Stimulated activated naive CD8-positive, alpha-beta T cell treated with anti-CD3 and anti-CD28 coated beads, Interleukin-15, amount 100 ng/mL, for 72 hours (primary cell): ENCODE data around the gene CYTH4.

Experiments
- ATAC-seq: fragments of 150-1000 bp; cut with Tn5 transposase; 2 replicates; pipeline ENCODE4 v1.10.0; 2021; ENCODE audit warnings: mild to moderate bottlenecking, moderate library complexity
- DNase-seq, 2 donors: peaks; one replicate each; pipeline ENCODE4 v3.0.0; 2021 to 2022
- H3K27ac Mint-ChIP-seq, 2 donors: one replicate each; pipeline ENCODE4 v1.8.0; 2022; ENCODE audit warnings: mild to moderate bottlenecking in 2 of 2, mixed read lengths in 2 of 2, moderate library complexity in 2 of 2
- H3K27me3 Mint-ChIP-seq: one replicate; pipeline ENCODE4 v1.8.0; 2022; ENCODE audit warnings: mixed read lengths
- H3K4me1 Mint-ChIP-seq: one replicate; pipeline ENCODE4 v1.8.0; 2022; ENCODE audit warnings: mild to moderate bottlenecking, mixed read lengths
- H3K4me3 Mint-ChIP-seq, 2 donors: one replicate each; pipeline ENCODE4 v1.8.0; 2022; ENCODE audit warnings: mild to moderate bottlenecking in 2 of 2, mixed read lengths in 2 of 2, moderate library complexity in 1 of 2
- H3K9me3 Mint-ChIP-seq, 2 donors: one replicate each; pipeline ENCODE4 v1.8.0; 2022; ENCODE audit warnings: mixed read lengths in 2 of 2

Gene CYTH4

DNA sequence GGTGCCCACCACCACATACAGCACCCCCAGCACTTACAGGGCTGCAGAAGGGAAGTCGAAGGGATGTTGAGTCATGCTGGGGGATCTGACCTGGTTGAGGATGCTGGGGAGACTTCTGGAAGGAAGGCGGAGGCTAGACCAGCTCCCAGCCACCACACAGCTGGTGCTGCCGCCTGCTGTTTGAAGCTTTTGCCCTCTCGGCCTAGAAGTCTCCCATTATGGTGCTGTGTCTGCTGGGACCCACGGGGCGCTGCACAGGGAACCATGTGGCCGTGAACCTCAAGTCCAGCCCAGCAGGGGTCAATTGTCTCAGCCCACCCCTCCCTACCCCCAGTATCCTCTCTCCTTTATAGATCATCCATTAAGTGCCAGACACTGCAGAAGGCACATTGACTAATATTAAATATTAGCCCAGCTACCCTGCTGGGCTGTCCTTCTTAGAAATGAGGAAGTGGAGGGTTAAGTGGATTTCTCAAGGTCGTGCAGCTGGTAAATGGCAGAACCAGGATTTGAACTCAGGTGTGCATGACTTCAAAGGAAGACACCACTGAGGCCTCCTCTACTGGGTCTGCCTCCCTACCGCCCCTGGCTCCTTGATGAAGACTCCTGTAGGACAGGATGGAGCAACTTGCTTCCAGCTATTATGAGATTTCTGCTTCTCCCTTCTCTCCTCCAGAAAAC, 49.7 kb downstream of the CYTH4 start:
- no peak for ATAC-seq
- Mint-ChIP-seq H3K4me3 (no peak overlapping the region), H3K9me3 (no peaks in the 10 kb centered on the region), H3K27ac (no peak overlapping the region), H3K27me3 (peaks cover 97% of the 10 kb centered on the region), H3K4me1 (peaks cover 19% of the 10 kb centered on the region)
- no peak for DNase-seq

DNA sequence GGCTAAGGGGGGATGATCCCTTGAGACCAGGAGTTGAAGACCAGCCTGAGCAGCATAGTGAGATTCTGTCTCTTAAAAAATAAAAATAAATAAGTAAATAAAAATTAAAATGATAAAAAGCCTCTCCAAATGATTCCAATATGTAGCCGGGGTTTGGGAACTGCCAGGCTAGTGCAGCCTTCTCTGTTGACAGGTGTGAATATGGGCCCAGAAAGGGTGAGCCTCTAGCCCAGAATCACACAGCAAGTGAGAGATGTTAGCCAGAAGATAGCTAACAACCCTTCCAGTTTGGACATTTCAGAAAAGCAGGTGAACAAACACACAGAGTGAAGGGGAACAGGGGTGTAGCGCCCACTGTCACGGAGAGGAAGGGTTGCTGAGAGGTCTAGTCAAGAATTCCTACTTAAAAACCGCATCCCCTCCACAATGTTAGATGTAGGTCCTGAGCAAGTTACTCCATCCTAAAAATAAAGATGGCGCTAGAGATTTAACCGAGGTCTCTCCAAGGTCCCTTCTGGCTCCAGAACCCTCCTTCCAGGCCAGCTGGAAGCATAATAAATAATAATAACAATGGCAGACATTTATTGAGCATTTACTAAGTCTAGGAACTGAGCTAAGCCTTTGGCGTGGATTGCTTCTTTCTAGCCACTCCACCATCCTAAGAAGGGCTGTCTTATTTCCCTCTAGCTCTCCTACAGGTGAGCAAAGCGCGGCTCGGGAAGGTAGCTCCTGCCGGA, 51.6 kb downstream of the CYTH4 start:
- H3K9me3 Mint-ChIP-seq, result no peaks in the 10 kb centered on the region
- H3K4me1 Mint-ChIP-seq, result peaks cover 19% of the 10 kb centered on the region
- H3K27ac Mint-ChIP-seq, result no peak overlapping the region
- DNase-seq, result no peak
- ATAC-seq, result no peak
- peak overlapping the region; percentile 29 to 43 for H3K4me3 Mint-ChIP-seq
- H3K27me3 Mint-ChIP-seq, result peaks cover 81% of the 10 kb centered on the region

DNA sequence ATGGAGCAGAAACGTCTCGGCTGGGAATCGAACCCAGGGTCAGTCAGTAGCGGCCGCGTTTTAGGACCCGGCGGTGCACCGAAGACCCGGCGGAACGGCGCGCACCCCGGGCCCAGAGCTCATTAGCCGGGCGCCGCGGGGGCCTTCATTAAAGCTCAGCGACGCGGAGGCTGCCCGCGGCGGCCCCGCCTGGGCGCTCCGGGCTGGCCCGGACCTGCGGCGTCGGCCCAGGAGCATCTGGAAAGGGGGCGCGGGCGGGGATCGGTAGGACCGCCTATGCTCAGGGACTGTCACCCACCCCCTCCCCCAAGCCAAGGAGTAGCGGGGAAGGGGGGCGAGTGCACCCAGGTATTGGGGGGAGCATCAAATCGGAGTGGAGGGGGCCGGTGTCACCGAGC, 52.2 kb downstream of the CYTH4 start:
- Mint-ChIP-seq H3K27ac (no peak overlapping the region), H3K4me3 (peak overlapping the region; percentile 29 to 43), H3K4me1 (peaks cover 19% of the 10 kb centered on the region), H3K27me3 (peaks cover 75% of the 10 kb centered on the region), H3K9me3 (no peaks in the 10 kb centered on the region)
- DNase-seq (no peak), ATAC-seq (no peak)

- Mint-ChIP-seq H3K27ac (no peak overlapping the region), H3K4me1 (peaks cover 19% of the 10 kb centered on the region), H3K4me3 (peak overlapping the region; percentile 48 to 60), H3K9me3 (no peaks in the 10 kb centered on the region), H3K27me3 (peaks cover 69% of the 10 kb centered on the region)
- ATAC-seq (peak; percentile 31), DNase-seq (no peak)
Measured at GRCh38 chr22:37334859-37335805, 52.8 kb downstream of the CYTH4 start.

DNA sequence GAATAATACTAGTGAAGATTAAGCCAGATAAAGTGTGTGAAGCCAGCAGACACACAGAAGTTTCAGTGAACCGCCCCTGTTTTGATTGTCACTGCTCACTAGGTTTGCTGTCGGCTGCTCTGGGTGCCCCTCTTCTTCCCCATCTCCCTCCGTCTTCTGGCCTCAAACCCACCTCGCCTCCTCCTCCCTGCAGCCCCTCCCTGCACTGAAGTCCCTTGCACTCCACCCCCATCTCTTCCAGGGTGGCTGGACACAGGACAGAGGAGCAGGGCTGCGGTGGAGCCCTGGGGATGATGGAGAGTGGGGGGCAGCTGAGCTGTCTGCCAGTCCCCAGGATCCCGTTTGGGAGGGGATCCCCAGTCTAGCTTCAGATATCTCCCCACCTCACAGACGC, 53.5 kb downstream of the CYTH4 start:
- ATAC-seq, result no peak

DNA sequence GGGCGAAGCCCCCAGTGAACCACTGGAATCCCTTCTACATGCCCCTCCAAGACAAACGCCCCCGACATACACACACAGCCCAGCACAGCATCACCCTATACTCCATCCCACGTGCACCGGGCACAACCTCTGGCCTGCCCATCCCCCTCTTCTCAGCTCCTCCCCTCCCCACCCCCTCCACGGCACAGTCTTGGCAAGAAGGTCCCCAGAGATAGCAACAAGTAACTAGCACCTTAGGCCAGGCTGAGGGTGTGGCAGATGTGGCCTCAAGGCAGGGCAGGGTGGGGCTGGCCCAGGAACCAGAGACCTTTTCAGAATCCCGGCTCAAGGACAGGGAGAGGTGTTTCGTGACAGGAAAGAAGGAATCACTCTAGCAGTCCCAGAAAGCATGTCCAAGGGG, 54.3 kb downstream of the CYTH4 start:
- peaks cover 14% of the 10 kb centered on the region for H3K4me1 Mint-ChIP-seq
- no peak overlapping the region for H3K27ac Mint-ChIP-seq
- no peak overlapping the region for H3K4me3 Mint-ChIP-seq
- H3K9me3 Mint-ChIP-seq, result no peaks in the 10 kb centered on the region
- peaks cover 57% of the 10 kb centered on the region for H3K27me3 Mint-ChIP-seq
- no peak for DNase-seq
- ATAC-seq, result no peak

More for the DNA sequence above, 53.5 kb downstream of the CYTH4 start:
- DNase-seq, result no peak
- Mint-ChIP-seq H3K4me1 (peaks cover 14% of the 10 kb centered on the region), H3K27ac (no peak overlapping the region), H3K27me3 (peaks cover 63% of the 10 kb centered on the region), H3K9me3 (no peaks in the 10 kb centered on the region), H3K4me3 (no peak overlapping the region)

DNA sequence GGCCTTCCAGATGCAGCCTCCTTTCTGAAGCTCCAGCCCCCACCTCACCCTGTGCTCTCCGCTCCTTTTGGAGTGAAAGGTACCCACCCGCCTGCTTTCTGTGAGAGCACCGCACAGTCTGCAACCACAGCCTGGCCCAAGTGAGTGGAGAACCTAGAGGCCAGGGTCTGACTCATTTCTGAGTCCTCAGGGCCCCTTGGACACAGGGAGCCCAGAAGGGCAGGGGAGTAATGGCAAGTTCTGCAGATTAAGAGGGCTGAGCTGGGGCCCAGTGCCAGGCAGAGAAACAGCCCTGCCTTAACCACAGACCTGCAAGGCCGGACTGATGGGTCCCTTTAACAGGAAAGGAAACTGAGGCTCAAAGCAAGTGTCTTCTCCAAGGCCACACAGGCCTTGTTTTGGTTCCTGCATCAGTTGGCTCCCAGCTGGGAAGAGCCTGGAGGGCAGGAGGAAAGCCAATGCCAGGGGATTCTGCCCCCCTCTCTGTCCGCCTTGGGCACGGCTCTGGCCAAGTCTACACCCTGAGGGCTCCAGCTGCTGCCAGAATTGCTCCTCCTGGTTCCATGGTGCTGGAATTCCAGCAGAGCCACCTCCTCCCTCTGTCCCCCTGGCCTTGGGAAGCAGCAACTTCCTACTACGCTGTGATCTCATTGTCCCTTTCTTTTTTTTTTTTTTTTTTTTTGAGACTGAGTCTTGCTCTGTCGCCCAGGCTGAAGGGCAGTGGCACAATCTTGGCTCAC, 55.1 kb downstream of the CYTH4 start:
- H3K9me3 Mint-ChIP-seq, result no peaks in the 10 kb centered on the region
- H3K4me1 Mint-ChIP-seq, result peaks cover 20% of the 10 kb centered on the region
- H3K27me3 Mint-ChIP-seq, result peaks cover 49% of the 10 kb centered on the region
- DNase-seq (no peak), ATAC-seq (no peak)
- H3K4me3 Mint-ChIP-seq, result no peak overlapping the region
- no peak overlapping the region for H3K27ac Mint-ChIP-seq

DNA sequence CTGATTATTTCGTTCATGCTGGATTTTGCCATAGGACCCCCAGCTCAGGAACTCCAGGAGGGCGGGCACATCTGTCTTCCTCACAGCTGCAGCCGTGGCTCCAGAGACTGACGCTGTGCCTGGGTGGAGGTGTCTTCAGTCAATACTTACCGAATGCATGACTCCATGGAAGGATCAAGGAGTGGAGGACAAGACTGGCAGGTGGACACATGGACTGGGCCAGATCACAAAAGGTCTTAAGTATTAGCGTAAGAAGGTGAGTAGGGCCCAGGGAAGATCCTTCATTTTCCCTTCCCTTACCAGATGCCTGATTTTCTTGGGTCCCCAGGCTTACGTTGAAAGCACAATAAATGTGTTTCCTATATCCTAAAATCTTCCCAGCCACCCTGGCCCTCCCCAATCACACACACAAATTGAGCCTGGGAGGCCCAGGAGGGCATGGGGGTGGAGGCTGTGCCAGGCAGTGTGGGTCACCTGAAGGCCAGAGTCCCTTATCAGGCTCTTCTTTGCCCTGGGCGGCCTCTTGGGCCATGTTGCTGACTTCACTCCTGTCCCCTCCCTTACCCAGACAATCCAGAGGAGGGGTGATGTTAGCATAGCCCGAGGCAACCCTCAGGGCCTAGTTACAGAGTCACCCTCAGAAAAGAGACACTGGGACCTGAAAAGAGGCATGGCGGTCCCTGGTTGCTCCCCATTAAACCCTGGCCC, 56.4 kb downstream of the CYTH4 start:
- no peak for ATAC-seq
- Mint-ChIP-seq H3K27ac (peak overlapping the region in 1 of 2 donors; percentile 61), H3K27me3 (peaks cover 36% of the 10 kb centered on the region), H3K4me1 (peaks cover 31% of the 10 kb centered on the region), H3K9me3 (no peaks in the 10 kb centered on the region), H3K4me3 (no peak overlapping the region)
- DNase-seq, result no peak

DNA sequence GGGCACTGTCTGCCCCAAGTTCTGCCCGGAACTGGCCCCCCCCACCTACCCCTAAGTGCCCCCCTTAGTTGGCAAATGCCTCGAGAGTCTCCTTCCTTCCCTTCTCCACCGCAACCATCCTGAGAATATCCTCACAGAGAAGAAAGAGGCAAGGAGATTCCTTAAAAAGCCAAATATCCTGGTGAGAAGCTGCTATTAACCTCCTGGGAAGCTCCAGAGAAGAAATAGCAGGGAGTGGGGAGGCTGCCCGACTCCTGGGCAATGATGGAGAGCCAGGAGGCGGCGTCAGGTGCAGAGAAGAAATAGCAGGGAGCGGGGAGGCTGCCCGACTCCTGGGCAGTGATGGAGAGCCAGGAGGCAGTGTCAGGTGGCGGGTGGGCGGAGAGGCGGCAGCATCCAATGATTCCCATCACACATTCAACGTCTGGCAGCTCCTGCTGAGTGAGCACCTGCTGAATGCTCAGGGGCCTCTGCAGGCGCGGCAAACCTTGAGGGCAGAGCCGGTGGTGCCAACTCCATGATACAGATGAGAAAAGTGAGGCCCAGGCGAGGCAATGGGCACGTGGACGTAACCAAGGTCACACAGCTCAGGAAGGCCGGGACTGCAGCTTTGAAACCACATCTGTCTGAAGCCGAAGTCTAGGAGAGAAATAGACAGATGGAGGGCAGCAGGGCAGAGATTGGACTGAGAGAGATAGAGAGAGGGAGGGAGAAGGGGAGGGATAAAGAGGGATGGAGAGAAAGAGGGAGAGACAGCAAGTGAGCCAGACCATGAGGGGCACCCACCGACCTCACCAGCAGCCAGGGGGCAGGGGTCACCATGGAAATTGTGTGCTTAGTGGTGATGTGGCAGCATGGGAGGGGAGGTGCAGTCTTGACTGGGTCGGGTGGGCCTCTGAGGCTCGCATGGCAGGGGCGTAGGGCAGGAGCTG, 58.3 kb downstream of the CYTH4 start:
- peaks cover 22% of the 10 kb centered on the region for H3K4me1 Mint-ChIP-seq
- H3K4me3 Mint-ChIP-seq, result no peak overlapping the region
- H3K27ac Mint-ChIP-seq, result no peak overlapping the region
- ATAC-seq, result no peak
- H3K9me3 Mint-ChIP-seq, result no peaks in the 10 kb centered on the region
- DNase-seq, result no peak
- peaks cover 17% of the 10 kb centered on the region for H3K27me3 Mint-ChIP-seq

- no peak for DNase-seq
- peaks cover 2% of the 10 kb centered on the region for H3K27me3 Mint-ChIP-seq
- no peak for ATAC-seq
- H3K27ac Mint-ChIP-seq, result no peak overlapping the region
- H3K9me3 Mint-ChIP-seq, result no peaks in the 10 kb centered on the region
- peaks cover 22% of the 10 kb centered on the region for H3K4me1 Mint-ChIP-seq
- no peak overlapping the region for H3K4me3 Mint-ChIP-seq
Measured at GRCh38 chr22:37342065-37342464, 59.8 kb downstream of the CYTH4 start.

DNA sequence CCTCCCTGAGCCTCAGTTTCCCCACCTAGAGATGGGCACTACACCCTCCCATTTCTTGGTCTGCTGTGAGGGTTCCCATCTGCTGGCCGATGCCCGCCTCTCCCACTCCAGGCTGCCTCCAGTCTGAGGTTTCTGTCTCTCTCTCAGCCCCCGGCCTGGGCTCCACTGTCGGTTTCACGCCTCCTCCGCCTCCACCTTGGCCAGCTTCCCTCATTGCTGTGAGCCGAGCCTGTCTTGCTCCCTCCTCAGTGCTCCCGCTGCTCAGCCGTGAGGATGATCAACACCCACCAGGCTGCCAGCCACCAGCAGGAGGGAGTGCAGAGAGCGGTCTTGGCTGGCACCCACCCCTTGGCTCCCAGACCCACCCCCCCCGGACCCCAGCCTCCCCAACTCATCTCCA, 61.0 kb downstream of the CYTH4 start:
- no peaks in the 10 kb centered on the region for H3K27me3 Mint-ChIP-seq
- H3K9me3 Mint-ChIP-seq, result no peaks in the 10 kb centered on the region
- DNase-seq, result no peak
- H3K4me3 Mint-ChIP-seq, result no peak overlapping the region
- no peak overlapping the region for H3K27ac Mint-ChIP-seq
- peaks cover 22% of the 10 kb centered on the region for H3K4me1 Mint-ChIP-seq
- peak; percentile 6 for ATAC-seq

DNA sequence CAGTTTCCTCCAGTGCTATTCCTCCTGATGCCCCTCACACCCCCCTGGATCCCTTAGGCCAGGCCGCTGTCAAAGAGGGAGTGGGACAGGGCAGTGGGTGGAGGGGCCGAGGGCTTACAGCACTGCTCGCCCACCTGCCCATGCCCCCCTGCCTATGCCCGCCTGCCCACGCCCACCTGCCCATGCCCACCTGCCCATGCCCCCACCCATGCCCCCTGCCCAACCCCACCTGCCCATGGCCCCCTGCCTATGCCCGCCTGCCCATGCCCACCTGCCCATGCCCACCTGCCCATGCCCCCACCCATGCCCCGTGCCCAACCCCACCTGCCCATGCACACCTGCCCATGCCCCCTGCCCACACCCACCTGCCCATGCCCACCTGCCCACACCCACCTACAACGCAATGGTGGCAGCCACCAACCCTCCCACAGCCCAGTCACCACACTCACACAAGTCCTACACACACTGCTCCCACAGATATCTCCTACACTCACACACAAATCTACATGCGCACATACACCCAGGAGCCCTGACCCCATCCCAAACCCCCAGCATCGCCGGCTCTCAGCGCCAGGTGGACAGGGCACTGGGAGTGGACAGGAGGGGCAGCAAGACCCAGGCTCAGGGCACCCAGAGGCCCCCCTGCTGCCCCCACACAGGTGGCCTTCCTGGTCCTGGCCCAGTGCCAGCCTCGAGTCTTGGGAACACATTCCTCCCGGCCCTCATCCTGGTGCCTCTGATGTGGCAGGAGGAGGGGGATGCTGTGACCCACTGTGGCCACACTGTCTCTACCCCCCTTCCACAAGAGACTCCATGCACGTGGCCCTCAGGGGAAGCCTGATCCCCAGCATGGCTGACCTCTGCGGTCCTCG, 61.8 kb downstream of the CYTH4 start:
- no peak overlapping the region for H3K4me3 Mint-ChIP-seq
- DNase-seq (no peak), ATAC-seq (peak; percentile 61)
- H3K4me1 Mint-ChIP-seq, result peaks cover 22% of the 10 kb centered on the region
- no peak overlapping the region for H3K27ac Mint-ChIP-seq
- no peaks in the 10 kb centered on the region for H3K27me3 Mint-ChIP-seq
- H3K9me3 Mint-ChIP-seq, result no peaks in the 10 kb centered on the region
